ENCODE data around the gene KLRF2. TPM values are rescaled to one million over a fixed set of nuclear protein-coding genes. Genes with fewer than 3 reads are reported as not detected.

The KLRF2 gene
- total RNA-seq, 2 donors from 2014 or later: not detected

GRCh38 chr12:9943240-9943639, 62.0 kb downstream of the KLRF2 start:
- no peak overlapping the region for H3K4me3 ChIP-seq
- TF ChIP-seq, protein P1, sequence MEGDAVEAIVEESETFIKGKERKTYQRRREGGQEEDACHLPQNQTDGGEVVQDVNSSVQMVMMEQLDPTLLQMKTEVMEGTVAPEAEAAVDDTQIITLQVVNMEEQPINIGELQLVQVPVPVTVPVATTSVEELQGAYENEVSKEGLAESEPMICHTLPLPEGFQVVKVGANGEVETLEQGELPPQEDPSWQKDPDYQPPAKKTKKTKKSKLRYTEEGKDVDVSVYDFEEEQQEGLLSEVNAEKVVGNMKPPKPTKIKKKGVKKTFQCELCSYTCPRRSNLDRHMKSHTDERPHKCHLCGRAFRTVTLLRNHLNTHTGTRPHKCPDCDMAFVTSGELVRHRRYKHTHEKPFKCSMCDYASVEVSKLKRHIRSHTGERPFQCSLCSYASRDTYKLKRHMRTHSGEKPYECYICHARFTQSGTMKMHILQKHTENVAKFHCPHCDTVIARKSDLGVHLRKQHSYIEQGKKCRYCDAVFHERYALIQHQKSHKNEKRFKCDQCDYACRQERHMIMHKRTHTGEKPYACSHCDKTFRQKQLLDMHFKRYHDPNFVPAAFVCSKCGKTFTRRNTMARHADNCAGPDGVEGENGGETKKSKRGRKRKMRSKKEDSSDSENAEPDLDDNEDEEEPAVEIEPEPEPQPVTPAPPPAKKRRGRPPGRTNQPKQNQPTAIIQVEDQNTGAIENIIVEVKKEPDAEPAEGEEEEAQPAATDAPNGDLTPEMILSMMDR (IDR thresholded peaks at IDR 0.05): no peak
- no peak overlapping the region for H3K9ac ChIP-seq (ENCODE audit: low read depth in 2 of 2, low read length in 2 of 2)
- intact Hi-C loops (cut with DNase I): no loop called here
- DNase-seq: no peak
- H3K27me3 ChIP-seq: no peaks in the 10 kb centered on the region
- H3K4me1 ChIP-seq: no peaks in the 10 kb centered on the region
- H3K27ac ChIP-seq: no peak overlapping the region
- H3K36me3 ChIP-seq: no peaks in the 10 kb centered on the region
- no peaks in the 10 kb centered on the region for H3K9me3 ChIP-seq

GRCh38 chr12:9944391-9944790, 63.1 kb downstream of the KLRF2 start:
- Histone ChIP-seq H3K4me1 (no peaks in the 10 kb centered on the region), H3K27me3 (no peaks in the 10 kb centered on the region), H3K9ac (ENCODE audit: low read depth in 2 of 2, low read length in 2 of 2) (no peak overlapping the region), H3K4me3 (no peak overlapping the region), H3K9me3 (no peaks in the 10 kb centered on the region), H3K36me3 (no peaks in the 10 kb centered on the region), H3K27ac (no peak overlapping the region)
- intact Hi-C loops (cut with DNase I): no loop called here
- DNase-seq: no peak
- TF ChIP-seq, protein P1 (IDR thresholded peaks at IDR 0.05): no peak

Other genes starting within 250 kb of the KLRF2 start
- gene CLEC2D, start 211.8 kb upstream of the KLRF2 start, total RNA-seq: 1 to 10 TPM; 3.3 to 6.8 TPM
- under 1 TPM in 1 of 2 donors, not detected in 1; 0.40 TPM for gene CLECL1, start 148.4 kb upstream of the KLRF2 start, total RNA-seq
- gene CD69, start 120.6 kb upstream of the KLRF2 start, total RNA-seq: 1 to 10 TPM; 1.4 to 3.2 TPM
- under 1 TPM; 0.40 to 0.61 TPM for gene KLRF1, start 54.0 kb upstream of the KLRF2 start, total RNA-seq
- gene CLEC2B, start 12.1 kb upstream of the KLRF2 start, total RNA-seq: 1 to 10 TPM; 1.7 to 6.7 TPM
- not detected for gene CLEC2A, start 50.9 kb downstream of the KLRF2 start, total RNA-seq
- under 1 TPM; 0.59 to 0.72 TPM for gene CLEC12A, start 89.9 kb downstream of the KLRF2 start, total RNA-seq
- not detected for gene CLEC1B, start 117.6 kb downstream of the KLRF2 start, total RNA-seq
- not detected for gene CLEC12B, start 129.1 kb downstream of the KLRF2 start, total RNA-seq
- gene CLEC9A, start 149.2 kb downstream of the KLRF2 start, total RNA-seq: under 1 TPM in 1 of 2 donors, not detected in 1; 0.47 TPM
- 1 to 10 TPM; 1.7 to 1.8 TPM for gene CLEC1A, start 217.5 kb downstream of the KLRF2 start, total RNA-seq
- gene CLEC7A, start 248.7 kb downstream of the KLRF2 start, total RNA-seq: 1 to 10 TPM; 1.1 to 6.8 TPM